Neuronal stem cell (in vitro differentiated cells): Measurements from ENCODE around the gene LPIN1.
A peak's percentile ranks its signal among the peaks of the same experiment; 100 is the strongest.

Source experiments
- DNase-seq: peaks from one replicate; pipeline ENCODE4 v3.0.0-alpha.2; 2013; ENCODE audit warnings: low spot score
- H2AFZ ChIP-seq: one replicate; pipeline ENCODE4 v1.6.1; 2013; ENCODE audit warnings: mild to moderate bottlenecking, low read length, inconsistent platforms
- H2AK5ac ChIP-seq: 2 replicates; pipeline ENCODE4 v1.6.1; 2013; ENCODE audit warnings: low read depth, mild to moderate bottlenecking, inconsistent platforms, low read length, moderate library complexity, mixed read lengths
- H2BK120ac ChIP-seq: 2 replicates; pipeline ENCODE4 v1.6.1; 2013; ENCODE audit warnings: low read depth, mild to moderate bottlenecking, inconsistent platforms, low read length, moderate library complexity, mixed read lengths
- H2BK12ac ChIP-seq: one replicate; pipeline ENCODE4 v1.6.1; 2013; ENCODE audit warnings: low read length, inconsistent platforms
- H2BK15ac ChIP-seq: 2 replicates; pipeline ENCODE4 v1.6.1; 2013; ENCODE audit warnings: mild to moderate bottlenecking, low read length, inconsistent platforms, mixed read lengths
- H2BK5ac ChIP-seq: one replicate; pipeline ENCODE4 v1.6.1; 2013; ENCODE audit warnings: inconsistent platforms, mild to moderate bottlenecking, low read length, moderate library complexity
- H3K14ac ChIP-seq: one replicate; pipeline ENCODE4 v1.6.1; 2013; ENCODE audit warnings: low read length, inconsistent platforms
- H3K18ac ChIP-seq: 2 replicates; pipeline ENCODE4 v1.6.1; 2013; ENCODE audit warnings: low read length, inconsistent platforms
- H3K23ac ChIP-seq: 2 replicates; pipeline ENCODE4 v1.6.1; 2013; ENCODE audit warnings: low read depth, mild to moderate bottlenecking, mixed read lengths, low read length, inconsistent platforms; ENCODE audit not compliant: poor library complexity
- H3K27ac ChIP-seq: replicated peaks from 3 replicates; pipeline ENCODE4 v1.5.1; 2013; ENCODE audit warnings: low read length, inconsistent platforms
- H3K27me3 ChIP-seq, 3 experiments: 2 replicates each; pipeline ENCODE4 v1.6.1; 2013; ENCODE audit warnings: low read length in 3 of 3, mild to moderate bottlenecking in 2 of 3, inconsistent platforms in 1 of 3, low read depth in 1 of 3, mixed read lengths in 1 of 3, moderate library complexity in 1 of 3; ENCODE audit not compliant: control insufficient read depth in 3 of 3, insufficient read depth in 3 of 3
- H3K36me3 ChIP-seq, 2 donors: replicated peaks in 1 of 2; 2 replicates each; pipeline ENCODE4 v1.6.1; 2013; ENCODE audit warnings: low read length in 2 of 2; ENCODE audit not compliant: control insufficient read depth in 2 of 2, insufficient read depth in 2 of 2
- H3K4ac ChIP-seq: 2 replicates; pipeline ENCODE4 v1.6.1; 2013; ENCODE audit warnings: inconsistent platforms, mild to moderate bottlenecking, low read length, moderate library complexity
- H3K4me1 ChIP-seq, 2 donors: 1 replicate in 1 of 2; 2 replicates in 1 of 2; pipeline ENCODE4 v1.6.1; 2013; ENCODE audit warnings: low read length in 2 of 2, low read depth in 1 of 2; ENCODE audit not compliant: control insufficient read depth in 2 of 2, insufficient read depth in 1 of 2
- H3K4me2 ChIP-seq: one replicate; pipeline ENCODE4 v1.6.1; 2013; ENCODE audit warnings: mild to moderate bottlenecking, low read length, inconsistent platforms; ENCODE audit not compliant: insufficient read depth, poor library complexity, severe bottlenecking
- H3K4me3 ChIP-seq, 2 donors: 2 replicates each; pipeline ENCODE4 v1.5.1; 2013; ENCODE audit warnings: low read length in 2 of 2, mild to moderate bottlenecking in 2 of 2, inconsistent platforms in 1 of 2, moderate library complexity in 1 of 2
- H3K79me1 ChIP-seq: one replicate; pipeline ENCODE4 v1.6.1; 2013; ENCODE audit warnings: low read depth, mild to moderate bottlenecking, inconsistent platforms, low read length, moderate library complexity
- H3K9ac ChIP-seq: one replicate; pipeline ENCODE4 v1.6.1; 2013; ENCODE audit warnings: mild to moderate bottlenecking, low read depth, low read length, inconsistent platforms; ENCODE audit not compliant: poor library complexity
- H3K9me3 ChIP-seq, 2 donors: replicated peaks in 1 of 2; 2 replicates each; pipeline versions ENCODE3 to v1.6.1; 2013; ENCODE audit warnings: low read length in 2 of 2, mild to moderate bottlenecking in 2 of 2, inconsistent platforms in 1 of 2, low read depth in 1 of 2, mixed read lengths in 1 of 2, moderate library complexity in 1 of 2; ENCODE audit not compliant: control insufficient read depth in 2 of 2, insufficient read depth in 1 of 2
- H4K8ac ChIP-seq: one replicate; pipeline ENCODE4 v1.6.1; 2013; ENCODE audit warnings: low read depth, mild to moderate bottlenecking, inconsistent platforms, low read length, moderate library complexity
- H4K91ac ChIP-seq: one replicate; pipeline ENCODE4 v1.6.1; 2013; ENCODE audit warnings: low read length, low read depth, mild to moderate bottlenecking, inconsistent platforms; ENCODE audit not compliant: poor library complexity
- WGBS, 2 donors: extraction: QIAGEN DNeasy Blood & Tissue Kit; methylation state at CpG; one replicate each; pipeline ENCODE4 v1.1.7; 2013; ENCODE audit warnings: missing lambda C conversion rate in 2 of 2, mixed read lengths in 1 of 2; ENCODE audit not compliant: insufficient read length in 2 of 2, insufficient replicate concordance in 1 of 2; ENCODE audit errors: extremely low coverage in 2 of 2; 5-methylcytosine and 5-hydroxymethylcytosine counted together

LPIN1 gene

DNA sequence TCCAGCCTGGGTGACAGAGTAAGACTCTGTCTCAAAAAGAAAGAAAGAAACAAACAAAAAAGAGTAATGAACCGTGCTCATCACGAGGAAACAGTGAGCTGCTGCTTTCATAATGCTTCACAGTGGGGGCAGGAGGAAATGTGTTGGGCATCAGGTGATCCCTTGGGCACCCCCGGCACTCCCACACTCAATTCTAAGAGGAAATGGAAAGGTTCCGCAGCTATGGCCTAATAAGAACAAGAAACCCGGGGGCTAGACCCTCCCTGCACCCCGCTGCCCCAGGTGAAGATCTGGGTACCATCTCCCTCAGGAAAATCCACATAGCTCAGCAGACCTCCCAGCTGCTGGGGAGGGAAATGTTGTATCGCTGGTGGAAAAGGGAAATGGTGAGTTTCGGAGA is 118.9 kb downstream of the LPIN1 start:
- Histone ChIP-seq H3K9me3 (peaks cover 2 to 14% of the 10 kb centered on the region in 2 donors), H3K18ac (peak overlapping the region; percentile 60), H3K79me1 (no peaks in the 10 kb centered on the region), H4K8ac (no peak overlapping the region), H2BK5ac (no peak overlapping the region), H2AK5ac (no peak overlapping the region), H3K27ac (no peak overlapping the region), H3K4me2 (no peak overlapping the region), H2BK12ac (no peak overlapping the region), H3K4me3 (no peak overlapping the region), H2BK120ac (no peak overlapping the region), H3K23ac (no peak overlapping the region), H4K91ac (no peak overlapping the region), H3K36me3 (no peaks in the 10 kb centered on the region), H3K4ac (no peak overlapping the region), H3K27me3 (no peaks in the 10 kb centered on the region), H3K4me1 (peaks cover 16 to 19% of the 10 kb centered on the region in 2 donors), H3K14ac (no peak overlapping the region), H3K9ac (no peak overlapping the region), H2AFZ (no peak overlapping the region), H2BK15ac (no peak overlapping the region)
- no CpG with 5 or more reads among the region's 8 CpGs for WGBS, 2 donors
- DNase-seq, result no peak

DNA sequence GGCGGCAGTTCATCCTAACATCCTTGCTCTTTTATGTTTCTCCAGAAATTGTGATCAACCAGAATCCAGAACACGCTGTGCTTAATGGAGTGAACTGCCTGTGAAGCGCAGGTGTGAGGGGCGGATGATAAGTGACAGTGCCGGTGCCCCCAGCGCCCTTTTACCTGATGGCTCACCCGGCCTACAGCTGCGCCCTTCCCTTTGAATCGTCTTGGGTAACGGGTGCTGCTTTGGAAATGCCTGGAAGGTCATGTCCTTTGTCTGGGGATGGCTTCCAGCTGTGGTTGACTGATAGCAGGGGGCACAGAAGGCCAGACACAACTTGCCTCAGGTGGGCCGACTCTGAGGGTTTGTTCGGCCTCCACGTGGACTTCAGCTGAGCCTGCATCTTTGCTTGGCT is 119.4 kb downstream of the LPIN1 start:
- Histone ChIP-seq H3K79me1 (no peaks in the 10 kb centered on the region), H2AFZ (no peak overlapping the region), H4K8ac (no peak overlapping the region), H2BK12ac (no peak overlapping the region), H3K4ac (no peak overlapping the region), H3K9ac (no peak overlapping the region), H3K9me3 (peaks cover 0 to 10% of the 10 kb centered on the region in 2 donors), H3K23ac (no peak overlapping the region), H3K27ac (no peak overlapping the region), H2BK15ac (peak overlapping the region; percentile 12), H2BK5ac (no peak overlapping the region), H4K91ac (no peak overlapping the region), H3K27me3 (no peaks in the 10 kb centered on the region), H3K14ac (no peak overlapping the region), H3K36me3 (no peaks in the 10 kb centered on the region), H2BK120ac (no peak overlapping the region), H3K4me1 (peaks cover 16 to 19% of the 10 kb centered on the region in 2 donors), H3K4me2 (no peak overlapping the region), H2AK5ac (no peak overlapping the region), H3K18ac (peak overlapping the region; percentile 60), H3K4me3 (no peak overlapping the region)
- no CpG with 5 or more reads among the region's 13 CpGs for WGBS, 2 donors
- no peak for DNase-seq

DNA sequence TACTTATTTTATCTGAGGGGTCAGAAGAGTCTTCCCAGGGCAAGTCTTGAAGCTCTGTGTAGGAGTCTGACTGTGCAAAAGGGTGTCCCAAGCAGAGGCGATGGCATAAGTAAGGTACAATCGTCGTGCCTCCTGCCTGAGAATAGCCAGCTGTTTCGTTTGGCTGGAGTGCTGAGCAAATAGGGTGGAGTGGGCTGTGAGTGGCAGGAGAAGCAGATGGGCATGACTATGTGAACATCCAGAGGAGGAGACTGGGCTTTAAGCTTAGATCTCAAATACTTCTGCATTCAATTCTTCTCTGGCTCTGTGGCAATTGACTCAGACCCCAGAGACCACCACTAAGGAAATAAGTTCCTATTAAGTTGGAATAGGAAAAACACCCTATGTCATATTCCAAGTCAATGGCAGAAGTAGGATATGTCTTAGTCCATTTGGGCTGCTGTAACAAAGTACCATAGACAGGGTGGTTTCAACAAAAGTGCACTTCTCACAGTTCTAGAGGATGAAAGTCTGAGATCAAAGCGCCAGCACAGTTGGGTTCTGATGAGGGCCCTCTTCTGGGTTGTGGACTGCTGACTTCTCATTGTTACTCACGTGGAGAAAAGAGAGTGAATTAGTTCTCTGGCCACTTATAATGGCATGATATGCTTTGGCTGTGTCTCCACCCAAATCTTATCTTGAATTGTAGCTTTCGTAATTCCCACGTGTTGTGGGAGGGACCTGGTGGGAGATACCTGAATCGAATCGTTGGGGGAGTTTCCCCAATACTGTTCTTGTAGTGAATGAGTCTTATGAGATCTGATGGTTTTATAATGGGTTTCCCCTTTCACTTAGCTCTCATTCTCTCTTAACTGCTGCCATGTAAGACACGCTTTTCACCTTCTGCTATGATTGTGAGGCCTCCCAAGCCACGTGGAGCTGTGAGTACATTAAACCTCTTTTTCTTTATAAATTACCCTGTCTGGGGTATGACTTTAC is 120.2 kb downstream of the LPIN1 start:
- peaks cover 0 to 6% of the 10 kb centered on the region in 2 donors for H3K9me3 ChIP-seq
- no CpG with 5 or more reads among the region's 12 CpGs for WGBS, 2 donors

DNA sequence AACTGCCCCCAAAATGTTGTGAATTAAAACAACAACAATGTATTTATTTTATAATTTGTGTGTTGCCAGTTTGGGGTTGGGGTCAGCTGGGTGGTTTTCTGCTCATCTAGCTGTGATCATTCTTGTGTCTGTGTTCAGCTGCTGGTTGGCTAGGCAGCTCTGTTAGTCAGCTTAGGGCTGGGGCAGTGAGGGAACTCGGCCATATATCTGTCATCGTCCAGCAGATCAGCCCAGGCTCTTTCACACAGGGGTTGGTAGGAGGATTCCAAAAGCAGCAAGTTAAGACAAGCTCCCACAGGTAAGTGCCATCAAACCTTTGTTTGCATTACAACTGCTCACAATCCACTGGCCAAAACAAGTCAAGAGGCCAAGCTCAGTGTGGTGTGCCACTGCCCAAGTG is 121.5 kb downstream of the LPIN1 start:
- Histone ChIP-seq H3K18ac (no peak overlapping the region), H2BK5ac (no peak overlapping the region), H2AFZ (no peak overlapping the region), H3K14ac (no peak overlapping the region), H3K4me2 (no peak overlapping the region), H3K4ac (no peak overlapping the region), H2BK12ac (no peak overlapping the region), H4K8ac (no peak overlapping the region), H3K9ac (no peak overlapping the region), H3K36me3 (no peaks in the 10 kb centered on the region), H3K27ac (no peak overlapping the region), H2BK120ac (no peak overlapping the region), H3K27me3 (no peaks in the 10 kb centered on the region), H3K4me3 (no peak overlapping the region), H3K4me1 (peaks cover 14 to 18% of the 10 kb centered on the region in 2 donors), H3K23ac (no peak overlapping the region), H3K79me1 (no peaks in the 10 kb centered on the region), H2BK15ac (no peak overlapping the region), H2AK5ac (no peak overlapping the region), H3K9me3 (peaks cover 0 to 6% of the 10 kb centered on the region in 2 donors), H4K91ac (no peak overlapping the region)
- WGBS, 2 donors, result no CpG with 5 or more reads among the region's 2 CpGs
- no peak for DNase-seq

More for the DNA sequence above, 120.2 kb downstream of the LPIN1 start:
- H3K4me3 ChIP-seq, result no peak overlapping the region
- H2BK12ac ChIP-seq, result no peak overlapping the region
- no peak overlapping the region for H3K4ac ChIP-seq
- no peak overlapping the region for H3K9ac ChIP-seq
- DNase-seq, result no peak
- peak overlapping the region; percentile 32 for H3K18ac ChIP-seq
- H3K14ac ChIP-seq, result no peak overlapping the region
- H3K27ac ChIP-seq, result no peak overlapping the region
- no peak overlapping the region for H4K91ac ChIP-seq
- no peak overlapping the region for H2BK120ac ChIP-seq
- no peak overlapping the region for H2BK5ac ChIP-seq
- no peaks in the 10 kb centered on the region for H3K36me3 ChIP-seq
- H2AFZ ChIP-seq, result no peak overlapping the region
- H3K4me1 ChIP-seq, result peaks cover 16 to 19% of the 10 kb centered on the region in 2 donors
- H3K27me3 ChIP-seq, result no peaks in the 10 kb centered on the region
- no peak overlapping the region for H2AK5ac ChIP-seq
- no peak overlapping the region for H2BK15ac ChIP-seq
- H3K79me1 ChIP-seq, result no peaks in the 10 kb centered on the region
- H3K23ac ChIP-seq, result no peak overlapping the region
- H4K8ac ChIP-seq, result no peak overlapping the region
- H3K4me2 ChIP-seq, result no peak overlapping the region
